MM.1S (cell line): Measurements from ENCODE around the gene SETD1A.

Experiments used
- EZH2 ChIP-seq: fragments of 300-600 bp; sonication (generic); optimal IDR thresholded peaks from 2 replicates; pipeline ENCODE3; 2017; ENCODE audit warnings: low read depth, mild to moderate bottlenecking, antibody characterized with exemption, low read length, mixed read lengths
- TF ChIP-seq, protein P1 (sequence below): fragments of 300-600 bp; sonication (generic); IDR thresholded peaks from 2 replicates; pipeline ENCODE4 v1.5.1; 2016; ENCODE audit warnings: antibody characterized with exemption, low read length, mixed read lengths

DNA sequence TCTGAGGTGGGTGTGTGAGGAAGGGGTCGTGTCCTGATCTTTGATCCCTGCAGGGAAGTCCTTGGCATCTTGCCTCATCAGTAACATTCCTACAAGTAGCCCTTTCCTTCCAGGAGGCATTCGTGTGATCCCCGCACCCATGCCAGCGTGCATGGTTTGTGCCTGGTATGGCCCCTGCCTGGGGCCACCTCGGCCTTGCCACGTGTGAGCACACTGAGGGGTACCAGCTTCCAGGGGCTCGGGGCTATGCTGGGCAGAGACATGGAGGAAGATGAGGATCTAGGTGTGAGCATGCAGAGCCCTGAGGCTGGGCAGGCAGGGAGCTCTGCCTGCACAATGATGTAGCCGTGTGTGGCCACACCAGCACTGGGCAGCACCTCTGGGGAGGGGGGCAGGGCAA, 33.5 kb downstream of the SETD1A start:
- TF ChIP-seq, protein P1, sequence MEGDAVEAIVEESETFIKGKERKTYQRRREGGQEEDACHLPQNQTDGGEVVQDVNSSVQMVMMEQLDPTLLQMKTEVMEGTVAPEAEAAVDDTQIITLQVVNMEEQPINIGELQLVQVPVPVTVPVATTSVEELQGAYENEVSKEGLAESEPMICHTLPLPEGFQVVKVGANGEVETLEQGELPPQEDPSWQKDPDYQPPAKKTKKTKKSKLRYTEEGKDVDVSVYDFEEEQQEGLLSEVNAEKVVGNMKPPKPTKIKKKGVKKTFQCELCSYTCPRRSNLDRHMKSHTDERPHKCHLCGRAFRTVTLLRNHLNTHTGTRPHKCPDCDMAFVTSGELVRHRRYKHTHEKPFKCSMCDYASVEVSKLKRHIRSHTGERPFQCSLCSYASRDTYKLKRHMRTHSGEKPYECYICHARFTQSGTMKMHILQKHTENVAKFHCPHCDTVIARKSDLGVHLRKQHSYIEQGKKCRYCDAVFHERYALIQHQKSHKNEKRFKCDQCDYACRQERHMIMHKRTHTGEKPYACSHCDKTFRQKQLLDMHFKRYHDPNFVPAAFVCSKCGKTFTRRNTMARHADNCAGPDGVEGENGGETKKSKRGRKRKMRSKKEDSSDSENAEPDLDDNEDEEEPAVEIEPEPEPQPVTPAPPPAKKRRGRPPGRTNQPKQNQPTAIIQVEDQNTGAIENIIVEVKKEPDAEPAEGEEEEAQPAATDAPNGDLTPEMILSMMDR, result no peak
- TF ChIP-seq EZH2, result no peak
